ENCODE results near the gene GRM7.

GRM7 gene

GRCh38 chr3:7249493-7250076 is 388.7 kb downstream of the GRM7 start:
- Histone ChIP-seq H3K27me3 (replicated peaks; ENCODE audit: control insufficient read depth, insufficient read depth, low read length, poor library complexity, severe bottlenecking) (no peaks in the 10 kb centered on the region), H3K4me3 (ENCODE audit: insufficient read depth, low read depth, low read length, poor library complexity, severe bottlenecking) (no peak overlapping the region), H3K27ac (ENCODE audit: insufficient read depth, low read length, poor library complexity, severe bottlenecking) (no peak overlapping the region), H3K4me1 (ENCODE audit: control insufficient read depth, insufficient read depth, low read length, poor library complexity, severe bottlenecking) (no peaks in the 10 kb centered on the region), H3K36me3 (ENCODE audit: control insufficient read depth, insufficient read depth, low read length) (no peaks in the 10 kb centered on the region), H3K9me3 (ENCODE audit: control insufficient read depth, low read length) (no peaks in the 10 kb centered on the region)
- no peak for DNase-seq

- Histone ChIP-seq H3K4me3 (ENCODE audit: insufficient read depth, low read depth, low read length, poor library complexity, severe bottlenecking) (no peak overlapping the region), H3K9me3 (ENCODE audit: control insufficient read depth, low read length) (no peaks in the 10 kb centered on the region), H3K36me3 (ENCODE audit: control insufficient read depth, insufficient read depth, low read length) (no peaks in the 10 kb centered on the region), H3K27me3 (replicated peaks; ENCODE audit: control insufficient read depth, insufficient read depth, low read length, poor library complexity, severe bottlenecking) (no peaks in the 10 kb centered on the region), H3K4me1 (ENCODE audit: control insufficient read depth, insufficient read depth, low read length, poor library complexity, severe bottlenecking) (no peaks in the 10 kb centered on the region), H3K27ac (ENCODE audit: insufficient read depth, low read length, poor library complexity, severe bottlenecking) (no peak overlapping the region)
- DNase-seq = no peak
These were observed 393.3 kb downstream of the GRM7 start for GRCh38 chr3:7254251-7254650.

GRCh38 chr3:7260975-7261374 is 400.1 kb downstream of the GRM7 start:
- Histone ChIP-seq H3K27ac (ENCODE audit: insufficient read depth, low read length, poor library complexity, severe bottlenecking) (no peak overlapping the region), H3K27me3 (replicated peaks; ENCODE audit: control insufficient read depth, insufficient read depth, low read length, poor library complexity, severe bottlenecking) (no peaks in the 10 kb centered on the region), H3K9me3 (ENCODE audit: control insufficient read depth, low read length) (no peaks in the 10 kb centered on the region), H3K4me1 (ENCODE audit: control insufficient read depth, insufficient read depth, low read length, poor library complexity, severe bottlenecking) (no peaks in the 10 kb centered on the region), H3K4me3 (ENCODE audit: insufficient read depth, low read depth, low read length, poor library complexity, severe bottlenecking) (no peak overlapping the region), H3K36me3 (ENCODE audit: control insufficient read depth, insufficient read depth, low read length) (no peaks in the 10 kb centered on the region)
- DNase-seq = no peak

GRCh38 chr3:7263347-7264195 is 402.7 kb downstream of the GRM7 start:
- H3K4me1 ChIP-seq (ENCODE audit: control insufficient read depth, insufficient read depth, low read length, poor library complexity, severe bottlenecking) = no peaks in the 10 kb centered on the region
- H3K36me3 ChIP-seq (ENCODE audit: control insufficient read depth, insufficient read depth, low read length) = no peaks in the 10 kb centered on the region
- H3K9me3 ChIP-seq (ENCODE audit: control insufficient read depth, low read length) = no peaks in the 10 kb centered on the region
- no peak for DNase-seq
- no peaks in the 10 kb centered on the region for H3K27me3 ChIP-seq (replicated peaks; ENCODE audit: control insufficient read depth, insufficient read depth, low read length, poor library complexity, severe bottlenecking)
- H3K4me3 ChIP-seq (ENCODE audit: insufficient read depth, low read depth, low read length, poor library complexity, severe bottlenecking) = no peak overlapping the region
- H3K27ac ChIP-seq (ENCODE audit: insufficient read depth, low read length, poor library complexity, severe bottlenecking) = no peak overlapping the region

GRCh38 chr3:7264196-7264526 is 403.2 kb downstream of the GRM7 start:
- no peak for DNase-seq
- H3K4me3 ChIP-seq (ENCODE audit: insufficient read depth, low read depth, low read length, poor library complexity, severe bottlenecking) = no peak overlapping the region

GRCh38 chr3:7265736-7266135 is 404.8 kb downstream of the GRM7 start:
- Histone ChIP-seq H3K4me1 (ENCODE audit: control insufficient read depth, insufficient read depth, low read length, poor library complexity, severe bottlenecking) (no peaks in the 10 kb centered on the region), H3K9me3 (ENCODE audit: control insufficient read depth, low read length) (no peaks in the 10 kb centered on the region), H3K27ac (ENCODE audit: insufficient read depth, low read length, poor library complexity, severe bottlenecking) (no peak overlapping the region), H3K27me3 (replicated peaks; ENCODE audit: control insufficient read depth, insufficient read depth, low read length, poor library complexity, severe bottlenecking) (no peaks in the 10 kb centered on the region), H3K36me3 (ENCODE audit: control insufficient read depth, insufficient read depth, low read length) (no peaks in the 10 kb centered on the region), H3K4me3 (ENCODE audit: insufficient read depth, low read depth, low read length, poor library complexity, severe bottlenecking) (no peak overlapping the region)
- no peak for DNase-seq

More at GRCh38 chr3:7264196-7264526, 403.2 kb downstream of the GRM7 start:
- Histone ChIP-seq H3K9me3 (ENCODE audit: control insufficient read depth, low read length) (no peaks in the 10 kb centered on the region), H3K36me3 (ENCODE audit: control insufficient read depth, insufficient read depth, low read length) (no peaks in the 10 kb centered on the region), H3K27me3 (replicated peaks; ENCODE audit: control insufficient read depth, insufficient read depth, low read length, poor library complexity, severe bottlenecking) (no peaks in the 10 kb centered on the region), H3K4me1 (ENCODE audit: control insufficient read depth, insufficient read depth, low read length, poor library complexity, severe bottlenecking) (no peaks in the 10 kb centered on the region), H3K27ac (ENCODE audit: insufficient read depth, low read length, poor library complexity, severe bottlenecking) (no peak overlapping the region)

- Histone ChIP-seq H3K4me1 (ENCODE audit: control insufficient read depth, insufficient read depth, low read length, poor library complexity, severe bottlenecking) (no peaks in the 10 kb centered on the region), H3K4me3 (ENCODE audit: insufficient read depth, low read depth, low read length, poor library complexity, severe bottlenecking) (no peak overlapping the region), H3K9me3 (ENCODE audit: control insufficient read depth, low read length) (no peaks in the 10 kb centered on the region), H3K27ac (ENCODE audit: insufficient read depth, low read length, poor library complexity, severe bottlenecking) (no peak overlapping the region), H3K36me3 (ENCODE audit: control insufficient read depth, insufficient read depth, low read length) (no peaks in the 10 kb centered on the region), H3K27me3 (replicated peaks; ENCODE audit: control insufficient read depth, insufficient read depth, low read length, poor library complexity, severe bottlenecking) (no peaks in the 10 kb centered on the region)
- DNase-seq = no peak
These were observed 405.6 kb downstream of the GRM7 start for GRCh38 chr3:7266551-7266950.

- no peak for DNase-seq
- H3K27ac ChIP-seq (ENCODE audit: insufficient read depth, low read length, poor library complexity, severe bottlenecking) = no peak overlapping the region
- no peaks in the 10 kb centered on the region for H3K36me3 ChIP-seq (ENCODE audit: control insufficient read depth, insufficient read depth, low read length)
- H3K4me3 ChIP-seq (ENCODE audit: insufficient read depth, low read depth, low read length, poor library complexity, severe bottlenecking) = no peak overlapping the region
- H3K4me1 ChIP-seq (ENCODE audit: control insufficient read depth, insufficient read depth, low read length, poor library complexity, severe bottlenecking) = no peaks in the 10 kb centered on the region
- no peaks in the 10 kb centered on the region for H3K9me3 ChIP-seq (ENCODE audit: control insufficient read depth, low read length)
- no peaks in the 10 kb centered on the region for H3K27me3 ChIP-seq (replicated peaks; ENCODE audit: control insufficient read depth, insufficient read depth, low read length, poor library complexity, severe bottlenecking)
These were observed 409.8 kb downstream of the GRM7 start for GRCh38 chr3:7270731-7271130.

GRCh38 chr3:7271631-7272030 is 410.7 kb downstream of the GRM7 start:
- DNase-seq = no peak
- Histone ChIP-seq H3K27me3 (replicated peaks; ENCODE audit: control insufficient read depth, insufficient read depth, low read length, poor library complexity, severe bottlenecking) (no peaks in the 10 kb centered on the region), H3K9me3 (ENCODE audit: control insufficient read depth, low read length) (no peaks in the 10 kb centered on the region), H3K36me3 (ENCODE audit: control insufficient read depth, insufficient read depth, low read length) (no peaks in the 10 kb centered on the region), H3K27ac (ENCODE audit: insufficient read depth, low read length, poor library complexity, severe bottlenecking) (no peak overlapping the region), H3K4me3 (ENCODE audit: insufficient read depth, low read depth, low read length, poor library complexity, severe bottlenecking) (no peak overlapping the region), H3K4me1 (ENCODE audit: control insufficient read depth, insufficient read depth, low read length, poor library complexity, severe bottlenecking) (no peaks in the 10 kb centered on the region)

- DNase-seq = no peak
- Histone ChIP-seq H3K4me1 (ENCODE audit: control insufficient read depth, insufficient read depth, low read length, poor library complexity, severe bottlenecking) (no peaks in the 10 kb centered on the region), H3K36me3 (ENCODE audit: control insufficient read depth, insufficient read depth, low read length) (no peaks in the 10 kb centered on the region), H3K4me3 (ENCODE audit: insufficient read depth, low read depth, low read length, poor library complexity, severe bottlenecking) (no peak overlapping the region), H3K27ac (ENCODE audit: insufficient read depth, low read length, poor library complexity, severe bottlenecking) (no peak overlapping the region), H3K27me3 (replicated peaks; ENCODE audit: control insufficient read depth, insufficient read depth, low read length, poor library complexity, severe bottlenecking) (no peaks in the 10 kb centered on the region), H3K9me3 (ENCODE audit: control insufficient read depth, low read length) (no peaks in the 10 kb centered on the region)
These were observed 411.3 kb downstream of the GRM7 start for GRCh38 chr3:7272203-7272602.
